Hepatocyte (in vitro differentiated cells): ENCODE measurements around the gene WNT7B. TPM values are rescaled to one million over a fixed set of nuclear protein-coding genes. Genes with fewer than 3 reads are reported as not detected.
A peak's percentile ranks its signal among the peaks of the same experiment; 100 is the strongest.

Experiments
- DNase-seq: peaks from one replicate; pipeline ENCODE4 v3.0.0-alpha.2; 2016; ENCODE audit warnings: low spot score
- H2AFZ ChIP-seq: fragments of 200-600 bp; sonication (generic); 2 replicates; pipeline ENCODE4 v1.6.0; 2016; ENCODE audit warnings: antibody characterized with exemption, mild to moderate bottlenecking
- H3K27ac ChIP-seq: fragments of 200-600 bp; sonication (generic); 2 replicates; pipeline ENCODE4 v1.5.1; 2016; ENCODE audit warnings: mild to moderate bottlenecking
- H3K27me3 ChIP-seq: fragments of 200-600 bp; sonication (generic); 2 replicates; pipeline ENCODE4 v1.6.1; 2016
- H3K36me3 ChIP-seq: fragments of 200-600 bp; sonication (generic); replicated peaks from 2 replicates; pipeline ENCODE4 v1.5.1; 2016; ENCODE audit warnings: low read depth; ENCODE audit not compliant: insufficient read depth
- H3K4me1 ChIP-seq: fragments of 200-600 bp; sonication (generic); 2 replicates; pipeline ENCODE4 v1.5.1; 2016; ENCODE audit warnings: mild to moderate bottlenecking, moderate library complexity; ENCODE audit not compliant: insufficient read depth
- H3K4me2 ChIP-seq: fragments of 200-600 bp; sonication (generic); 2 replicates; pipeline ENCODE4 v1.6.0; 2016
- H3K4me3 ChIP-seq: fragments of 200-600 bp; sonication (generic); 2 replicates; pipeline ENCODE4 v1.5.1; 2016; ENCODE audit warnings: mild to moderate bottlenecking
- H3K79me2 ChIP-seq: fragments of 200-600 bp; sonication (generic); 2 replicates; pipeline ENCODE4 v1.6.0; 2017; ENCODE audit warnings: mild to moderate bottlenecking
- H3K9me2 ChIP-seq: fragments of 200-600 bp; sonication (generic); replicated peaks from 2 replicates; pipeline ENCODE4 v1.6.0; 2017; ENCODE audit warnings: mild to moderate bottlenecking; ENCODE audit not compliant: insufficient read depth
- H3K9me3 ChIP-seq: fragments of 200-600 bp; sonication (generic); 2 replicates; pipeline ENCODE4 v1.5.1; 2016; ENCODE audit warnings: low read depth, mild to moderate bottlenecking
- H4K20me1 ChIP-seq: fragments of 200-600 bp; sonication (generic); 2 replicates; pipeline ENCODE4 v1.6.0; 2016; ENCODE audit warnings: mild to moderate bottlenecking; ENCODE audit not compliant: insufficient read depth, poor library complexity, severe bottlenecking
- CTCF ChIP-seq: fragments of 200-600 bp; sonication (generic); IDR thresholded peaks from 2 replicates; pipeline ENCODE4 v1.5.1; 2016; ENCODE audit warnings: antibody characterized with exemption, mild to moderate bottlenecking; ENCODE audit not compliant: poor library complexity
- EZH2 ChIP-seq: fragments of 200-600 bp; sonication (generic); IDR thresholded peaks from 2 replicates; pipeline ENCODE4 v1.6.1; 2016; ENCODE audit warnings: antibody characterized with exemption, mild to moderate bottlenecking, borderline replicate concordance
- EZH2phosphoT487 ChIP-seq: fragments of 200-600 bp; sonication (generic); IDR thresholded peaks from one replicate; pipeline ENCODE4 v1.6.1; 2018; ENCODE audit warnings: antibody characterized with exemption, mild to moderate bottlenecking, low read depth, moderate library complexity; ENCODE audit not compliant: unreplicated experiment, severe bottlenecking
- WGBS: methylation state at CpG from one replicate; pipeline ENCODE4 v1.1.6; 2016; ENCODE audit warnings: low lambda C conversion rate; ENCODE audit errors: missing lambda C conversion rate; 5-methylcytosine and 5-hydroxymethylcytosine counted together
- polyA plus RNA-seq: library from polyadenylated mRNA; unstranded; fragments of >200 nt; fragmentation: Nextera tagmentation; extraction: Ambion mirVana; gene quantifications from 2 replicates; pipeline ENCODE4 v1.2.1, GENCODE V29; 2016
- total RNA-seq: library from RNA; depleted of rRNA; stranded (reverse); fragments of >200 nt; gene quantifications from 2 replicates; pipeline ENCODE4 v1.2.3, GENCODE V29; 2014

Gene WNT7B
- total and polyA plus RNA-seq, 2 experiments from 2014 or later, result 1.9 to 2.4 TPM

GRCh38 chr22:45994491-45995404 is 17.8 kb upstream of the WNT7B start:
- H3K27ac ChIP-seq, result no peak overlapping the region
- H3K79me2 ChIP-seq, result no peaks in the 10 kb centered on the region
- H3K27me3 ChIP-seq, result no peaks in the 10 kb centered on the region
- H3K36me3 ChIP-seq, result no peaks in the 10 kb centered on the region
- no peaks in the 10 kb centered on the region for H4K20me1 ChIP-seq
- no peak overlapping the region for H3K4me3 ChIP-seq
- H2AFZ ChIP-seq, result no peak overlapping the region
- peak; percentile 76 for DNase-seq
- 55% methylated on average over 25 of the region's 27 CpGs for WGBS
- TF ChIP-seq CTCF (peak; percentile 89), EZH2phosphoT487 (no peak)
- no peaks in the 10 kb centered on the region for H3K9me2 ChIP-seq
- H3K4me1 ChIP-seq, result peaks cover 5% of the 10 kb centered on the region
- no peak overlapping the region for H3K4me2 ChIP-seq
- no peaks in the 10 kb centered on the region for H3K9me3 ChIP-seq

GRCh38 chr22:45993841-45994240 is 16.9 kb upstream of the WNT7B start:
- Histone ChIP-seq H3K36me3 (no peaks in the 10 kb centered on the region), H4K20me1 (no peaks in the 10 kb centered on the region), H3K4me2 (no peak overlapping the region), H3K79me2 (no peaks in the 10 kb centered on the region), H2AFZ (no peak overlapping the region), H3K9me2 (no peaks in the 10 kb centered on the region), H3K9me3 (no peaks in the 10 kb centered on the region), H3K4me3 (no peak overlapping the region), H3K27me3 (no peaks in the 10 kb centered on the region), H3K27ac (no peak overlapping the region), H3K4me1 (peaks cover 5% of the 10 kb centered on the region)
- 100% methylated on average over 2 of the region's 2 CpGs for WGBS
- DNase-seq, result no peak
- TF ChIP-seq EZH2 (no peak), CTCF (no peak), EZH2phosphoT487 (no peak)

GRCh38 chr22:45993143-45993692 is 16.3 kb upstream of the WNT7B start:
- no peaks in the 10 kb centered on the region for H3K79me2 ChIP-seq
- no peaks in the 10 kb centered on the region for H3K36me3 ChIP-seq
- H4K20me1 ChIP-seq, result no peaks in the 10 kb centered on the region
- H2AFZ ChIP-seq, result no peak overlapping the region
- peaks cover 5% of the 10 kb centered on the region for H3K4me1 ChIP-seq
- TF ChIP-seq EZH2phosphoT487 (no peak), CTCF (no peak), EZH2 (no peak)
- H3K9me3 ChIP-seq, result no peaks in the 10 kb centered on the region
- no peak overlapping the region for H3K4me3 ChIP-seq
- 97% methylated on average over 5 of the region's 5 CpGs for WGBS
- no peak overlapping the region for H3K27ac ChIP-seq
- no peaks in the 10 kb centered on the region for H3K9me2 ChIP-seq
- no peak overlapping the region for H3K4me2 ChIP-seq
- no peaks in the 10 kb centered on the region for H3K27me3 ChIP-seq
- DNase-seq, result no peak
